GM18873 (cell line): ENCODE data around the gene HTRA3.

ENCODE experiments used
- ATAC-seq: cut with Tn5 transposase; IDR thresholded peaks from one replicate; pipeline ENCODE4 v1.9.1; 2021; ENCODE audit warnings: mild to moderate bottlenecking, moderate library complexity, moderate number of reproducible peaks; ENCODE audit not compliant: unreplicated experiment, low FRiP score

The HTRA3 gene

GRCh38 chr4:8265171-8265929 is 4.2 kb upstream of the HTRA3 start:
- ATAC-seq: no peak

GRCh38 chr4:8266088-8266487 is 3.5 kb upstream of the HTRA3 start:
- ATAC-seq: no peak

- no peak for ATAC-seq
Observed at GRCh38 chr4:8266508-8266907, 3.0 kb upstream of the HTRA3 start.

- ATAC-seq: no peak
Observed at GRCh38 chr4:8267077-8267476, 2.5 kb upstream of the HTRA3 start.

GRCh38 chr4:8268211-8268610 is 1.3 kb upstream of the HTRA3 start:
- no peak for ATAC-seq

GRCh38 chr4:8268901-8269534 is 536 bp upstream of the HTRA3 start:
- no peak for ATAC-seq

GRCh38 chr4:8270418-8270771 is 841 bp downstream of the HTRA3 start:
- no peak for ATAC-seq

- ATAC-seq: no peak
Observed at GRCh38 chr4:8270912-8271815, 1.6 kb downstream of the HTRA3 start.

GRCh38 chr4:8271821-8272220 is 2.3 kb downstream of the HTRA3 start:
- no peak for ATAC-seq

- no peak for ATAC-seq
Observed at GRCh38 chr4:8272472-8273428, 3.2 kb downstream of the HTRA3 start.

GRCh38 chr4:8273450-8273849 is 3.9 kb downstream of the HTRA3 start:
- no peak for ATAC-seq

GRCh38 chr4:8274066-8274652 is 4.6 kb downstream of the HTRA3 start:
- no peak for ATAC-seq

- ATAC-seq: no peak
Observed at GRCh38 chr4:8274765-8275547, 5.4 kb downstream of the HTRA3 start.

- no peak for ATAC-seq
Observed at GRCh38 chr4:8275548-8275910, 6.0 kb downstream of the HTRA3 start.

GRCh38 chr4:8276358-8277240 is 7.0 kb downstream of the HTRA3 start:
- ATAC-seq: no peak

- ATAC-seq: no peak
Observed at GRCh38 chr4:8277356-8278008, 7.9 kb downstream of the HTRA3 start.

- no peak for ATAC-seq
Observed at GRCh38 chr4:8278009-8278395, 8.4 kb downstream of the HTRA3 start.
